ENCODE results near the gene MPP3.
"Not testable (repeated sequence)": the region's sequence is repeated elsewhere in the genome, so short reads cannot be mapped to it uniquely, and the experiment has no call there.

MPP3 gene

GRCh38 chr17:43861960-43862359 lies 29.0 kb upstream of the MPP3 start:
- DNase-seq (ENCODE audit: low read depth), result no peak

DNA sequence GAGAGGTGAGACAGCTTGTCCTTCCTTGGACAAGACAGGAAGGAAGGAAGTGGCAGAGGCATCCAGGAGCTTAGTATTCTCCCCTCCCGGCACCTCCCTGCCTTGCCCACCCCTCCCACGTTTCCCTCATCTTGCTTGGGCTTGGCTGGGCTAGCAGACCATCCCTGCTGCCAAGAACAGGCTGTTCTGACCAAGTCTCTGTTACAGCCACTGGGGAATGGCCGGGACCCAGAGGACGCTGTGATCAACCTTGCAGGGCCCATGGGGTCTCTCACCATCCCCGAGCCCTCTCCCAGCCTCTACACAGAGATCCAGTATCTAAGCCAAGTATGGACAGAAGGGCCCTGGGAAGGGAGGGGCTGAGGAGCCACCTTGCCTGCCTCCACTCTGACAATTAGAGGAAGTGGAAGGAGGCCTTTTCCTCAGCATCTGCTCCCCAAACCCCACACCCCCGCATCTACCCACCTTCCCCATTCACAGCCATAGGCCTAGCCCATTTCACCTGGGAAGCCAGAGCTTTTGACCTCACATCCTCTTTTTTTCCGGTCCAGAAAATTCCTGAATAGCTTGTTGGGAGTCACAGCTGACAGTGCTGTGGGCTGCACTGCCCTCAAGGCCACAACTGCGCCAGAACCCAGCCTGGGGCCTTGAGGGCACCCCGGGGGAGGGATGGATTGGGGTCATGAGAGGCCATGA lies 28.1 kb upstream of the MPP3 start:
- DNase-seq (ENCODE audit: low read depth), result no peak

DNA sequence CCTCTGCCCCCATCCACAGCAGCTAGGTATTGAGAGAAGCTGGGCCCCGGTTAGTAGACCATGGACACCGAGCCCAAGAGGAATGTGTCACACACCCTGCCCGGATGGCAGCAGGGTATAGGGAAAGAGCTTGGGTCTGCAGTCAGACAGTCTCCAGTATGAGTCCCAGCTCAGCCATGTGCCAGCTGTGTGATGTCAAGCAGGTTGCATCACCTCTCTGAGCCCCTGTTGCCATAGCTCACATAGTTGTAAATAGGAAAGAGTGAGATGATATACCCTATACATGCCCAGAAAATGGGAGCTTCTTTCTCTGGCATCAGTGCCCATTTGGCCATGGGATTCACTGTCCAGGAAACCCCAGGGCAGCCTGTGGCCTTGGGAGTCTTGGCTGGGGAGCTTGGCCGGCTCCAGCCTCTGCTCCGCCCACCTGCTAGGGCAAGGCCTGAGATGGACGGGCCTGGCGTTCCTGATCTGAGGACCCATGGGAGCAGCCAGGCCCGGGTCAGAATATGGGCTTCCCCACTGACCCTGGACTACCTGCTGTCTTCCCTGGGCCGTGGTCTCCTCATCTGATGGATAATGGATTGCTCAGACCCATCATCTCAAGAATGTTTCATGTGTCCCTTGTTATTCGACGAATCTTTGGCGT lies 27.3 kb upstream of the MPP3 start:
- no peak for DNase-seq (ENCODE audit: low read depth)

DNA sequence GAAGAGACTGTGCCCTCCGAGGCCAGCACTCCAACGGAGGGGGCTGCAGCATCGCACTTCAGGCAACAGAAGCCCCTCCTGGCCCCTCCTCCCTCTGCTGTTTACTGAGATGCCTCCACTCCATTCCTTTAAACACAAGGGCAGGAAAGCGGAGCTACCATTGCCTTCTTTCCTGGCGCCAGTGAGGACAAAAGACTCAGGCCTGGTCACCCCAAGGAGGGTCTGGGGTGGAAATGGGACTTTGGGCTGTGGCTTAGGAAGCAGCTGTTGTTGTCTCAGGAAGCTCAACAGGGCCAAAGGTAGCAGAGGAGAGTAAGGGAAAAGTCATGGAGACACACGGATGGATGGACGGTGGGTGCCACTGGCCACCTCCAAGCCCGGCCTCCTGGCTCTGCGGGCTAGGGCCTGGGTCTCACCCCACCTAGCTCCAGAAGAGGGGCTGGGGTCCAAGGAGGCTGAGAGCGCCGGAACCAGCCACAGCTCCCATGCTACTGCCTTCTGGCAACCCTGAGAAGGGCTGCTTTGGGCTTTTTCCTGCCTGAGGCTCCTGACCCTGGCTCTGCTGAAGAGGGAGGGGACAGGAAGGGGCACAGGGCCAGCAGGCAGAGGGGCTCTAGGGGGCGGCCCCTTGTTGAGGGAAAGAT lies 25.1 kb upstream of the MPP3 start:
- no peak for DNase-seq (ENCODE audit: low read depth)

- DNase-seq (ENCODE audit: low read depth), result no peak
These were observed 24.2 kb upstream of the MPP3 start for GRCh38 chr17:43857141-43857540.

DNA sequence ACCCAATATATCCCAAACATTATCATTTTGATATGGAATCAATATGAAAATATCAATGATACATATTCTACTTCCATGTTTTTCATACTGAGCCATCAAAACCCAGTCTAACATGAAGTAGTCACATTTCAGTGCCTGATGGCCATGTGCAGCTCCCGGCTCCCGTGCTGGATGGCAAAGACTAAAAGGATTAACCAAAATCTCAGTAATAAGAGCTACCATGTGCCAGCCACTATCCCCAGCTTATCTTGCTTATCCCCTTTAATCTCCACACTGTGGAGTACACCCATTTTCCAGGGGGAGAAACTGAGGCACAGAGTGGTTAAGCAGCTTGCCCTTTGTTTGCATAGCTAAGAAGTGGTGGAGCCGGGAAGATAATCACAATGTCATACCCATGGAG lies 23.2 kb upstream of the MPP3 start:
- DNase-seq (ENCODE audit: low read depth), result no peak

GRCh38 chr17:43855061-43855460 lies 22.1 kb upstream of the MPP3 start:
- DNase-seq (ENCODE audit: low read depth), result no peak

DNA sequence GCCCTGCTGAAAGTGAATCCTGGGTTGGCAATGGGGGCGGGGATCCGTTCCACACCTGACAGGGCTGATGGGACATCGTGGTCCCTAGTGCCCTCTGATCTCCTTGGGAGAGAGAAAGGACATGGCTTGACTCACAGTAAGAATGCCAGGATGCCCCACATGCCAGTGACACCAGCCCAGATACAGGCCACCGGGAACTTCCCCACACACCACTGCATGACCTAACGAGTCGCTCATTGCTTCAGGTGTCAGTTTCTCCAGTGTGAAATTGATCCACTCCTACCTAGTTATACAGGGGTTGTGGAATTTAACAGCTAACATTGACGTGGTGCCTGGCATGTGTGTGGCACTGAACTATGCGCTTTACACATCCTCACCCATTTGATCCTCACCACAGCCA lies 21.6 kb upstream of the MPP3 start:
- DNase-seq (ENCODE audit: low read depth), result no peak

GRCh38 chr17:43853546-43853945 lies 20.6 kb upstream of the MPP3 start:
- DNase-seq (ENCODE audit: low read depth), result no peak

GRCh38 chr17:43852571-43852970 lies 19.6 kb upstream of the MPP3 start:
- DNase-seq (ENCODE audit: low read depth), result no peak

- no peak for DNase-seq (ENCODE audit: low read depth)
These were observed 16.2 kb upstream of the MPP3 start for GRCh38 chr17:43849116-43849515.

DNA sequence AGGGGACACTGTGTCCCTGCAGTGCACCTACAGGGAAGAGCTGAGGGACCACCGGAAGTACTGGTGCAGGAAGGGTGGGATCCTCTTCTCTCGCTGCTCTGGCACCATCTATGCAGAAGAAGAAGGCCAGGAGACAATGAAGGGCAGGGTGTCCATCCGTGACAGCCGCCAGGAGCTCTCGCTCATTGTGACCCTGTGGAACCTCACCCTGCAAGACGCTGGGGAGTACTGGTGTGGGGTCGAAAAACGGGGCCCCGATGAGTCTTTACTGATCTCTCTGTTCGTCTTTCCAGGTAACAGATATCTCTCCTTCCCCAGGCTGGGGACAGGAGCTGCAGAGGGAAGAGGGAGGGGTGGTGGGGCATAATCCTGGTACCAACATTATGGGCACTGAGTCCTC lies 15.7 kb upstream of the MPP3 start:
- DNase-seq (ENCODE audit: low read depth), result no peak

DNA sequence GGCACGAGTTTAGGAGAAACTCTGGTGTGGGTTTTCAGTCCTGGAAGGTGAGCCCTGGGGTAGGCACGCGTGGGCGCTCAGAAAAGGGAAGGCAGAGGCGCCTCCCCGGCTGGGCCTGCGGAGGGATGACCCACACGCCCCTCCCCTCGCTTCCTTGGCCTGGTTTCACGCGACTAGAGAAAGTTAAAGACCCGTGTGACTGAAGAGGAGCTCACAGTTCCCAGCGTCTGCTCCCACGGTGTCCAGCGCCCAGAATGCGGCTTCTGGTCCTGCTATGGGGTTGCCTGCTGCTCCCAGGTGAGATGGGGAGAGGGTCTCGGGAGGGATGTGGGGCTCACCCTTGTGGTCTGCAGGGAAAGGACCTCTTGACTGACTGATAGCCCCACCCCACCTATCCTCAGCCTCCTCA lies 14.0 kb upstream of the MPP3 start, which contains the start of gene CD300LG:
Gene CD300LG, plus strand, starts transcription at position 214 of the 409 bp plus-strand sequence. Its CDS starts 41 bp downstream, at position 255.
- no peak for DNase-seq (ENCODE audit: low read depth)

GRCh38 chr17:43846221-43846712 lies 13.3 kb upstream of the MPP3 start:
- peak; percentile 57 for DNase-seq (ENCODE audit: low read depth)

GRCh38 chr17:43845766-43846165 lies 12.8 kb upstream of the MPP3 start:
- DNase-seq (ENCODE audit: low read depth), result no peak

- DNase-seq (ENCODE audit: low read depth), result no peak
These were observed 11.3 kb upstream of the MPP3 start for GRCh38 chr17:43844241-43844640.

DNA sequence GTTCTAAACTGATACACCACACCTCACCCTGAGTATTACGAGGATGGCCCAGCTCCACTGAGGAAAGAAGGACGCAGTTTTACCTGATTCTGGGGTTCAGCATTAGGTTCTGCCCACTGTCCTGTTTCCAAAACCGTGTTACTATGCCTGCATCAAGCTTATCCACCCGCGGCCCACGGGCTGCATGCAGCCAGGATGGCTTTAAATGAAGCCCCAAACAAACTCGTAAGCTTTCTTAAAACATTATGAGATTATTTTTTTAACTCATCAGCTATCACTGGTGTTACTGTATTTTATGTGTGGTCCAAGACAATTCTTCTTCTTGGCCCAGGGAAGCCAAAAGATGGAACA lies 10.0 kb upstream of the MPP3 start:
- no peak for DNase-seq (ENCODE audit: low read depth)

- not testable (repeated sequence) for DNase-seq (ENCODE audit: low read depth)
These were observed 9.4 kb upstream of the MPP3 start for GRCh38 chr17:43842091-43842974.

- no peak for DNase-seq (ENCODE audit: low read depth)
These were observed 8.3 kb upstream of the MPP3 start for GRCh38 chr17:43841282-43841681.

DNA sequence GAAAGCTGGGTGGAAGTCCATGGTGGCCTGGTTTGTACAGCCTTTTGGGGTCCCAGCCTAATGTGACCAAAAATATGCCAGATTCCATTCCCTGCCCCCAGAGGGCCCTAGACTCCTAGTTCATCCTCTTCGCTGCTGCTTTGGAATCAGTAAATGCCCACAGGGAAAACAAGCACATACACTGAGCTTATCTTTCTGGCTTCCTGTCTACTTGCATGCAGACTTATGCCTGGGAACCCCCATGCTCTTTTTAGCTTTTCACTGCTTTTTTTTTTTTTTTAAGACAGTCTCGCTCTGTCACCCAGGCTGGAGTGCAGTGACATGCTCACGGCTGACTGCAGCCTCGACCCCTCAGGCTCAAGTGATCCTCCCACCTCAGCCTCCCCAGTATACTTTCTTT lies 7.9 kb upstream of the MPP3 start:
- DNase-seq (ENCODE audit: low read depth), result no peak

DNA sequence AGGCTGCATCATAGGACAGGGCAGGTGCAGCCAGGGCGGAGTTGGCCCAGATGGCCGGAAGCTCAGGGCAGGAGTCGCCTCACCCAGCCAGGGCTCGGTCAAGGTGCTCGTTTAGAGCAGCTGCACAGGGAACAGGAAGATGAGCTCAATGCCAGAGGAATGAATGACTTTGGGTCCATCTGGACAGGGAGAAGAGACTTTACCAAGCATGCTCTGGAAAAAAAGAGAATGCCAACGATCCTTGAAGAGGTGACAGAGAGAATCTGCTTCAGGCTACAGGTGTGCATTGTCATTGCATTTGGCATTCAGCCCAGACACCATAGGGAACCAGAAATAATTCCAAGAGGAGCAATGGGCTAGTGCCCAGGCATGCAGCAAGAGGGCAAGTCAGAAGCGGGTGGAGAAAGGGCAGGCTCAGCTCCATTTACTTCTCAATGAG lies 6.7 kb upstream of the MPP3 start:
- no peak for DNase-seq (ENCODE audit: low read depth)

DNA sequence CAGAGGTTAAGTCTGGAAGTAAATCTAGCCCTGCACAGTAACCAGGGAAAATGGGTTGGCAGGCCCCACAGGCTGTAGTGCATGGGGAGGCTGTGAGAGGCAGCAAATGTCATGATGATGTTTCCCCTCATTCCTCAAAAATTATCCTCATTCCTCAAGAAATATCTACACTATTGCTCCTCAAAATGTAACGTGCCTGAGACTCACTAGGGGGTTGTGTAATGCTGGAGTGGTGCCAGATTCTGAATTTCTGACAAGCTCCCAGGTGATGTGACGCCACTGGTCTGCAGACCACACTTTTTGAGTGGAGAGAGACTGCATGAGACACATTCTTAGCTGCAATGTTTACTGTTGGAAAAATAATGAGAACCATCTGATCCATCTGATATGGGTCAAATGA lies 1.2 kb upstream of the MPP3 start:
- no peak for DNase-seq (ENCODE audit: low read depth)

Measured in activated T-helper 1 cell treated with Interleukin-2 at 50 U/mL for 16 hours (primary cell).